ACC112 (cell line): ENCODE data around the gene PCSK6.

Experiments used
- H2AFZ ChIP-seq: fragments of 200-600 bp; sonication (generic); one replicate; pipeline ENCODE4 v1.6.0; 2017; ENCODE audit warnings: antibody characterized with exemption, low read length; ENCODE audit not compliant: unreplicated experiment
- H3K27ac ChIP-seq: fragments of 200-600 bp; sonication (generic); 2 replicates; pipeline ENCODE4 v1.5.1; 2014; ENCODE audit warnings: low read depth, mild to moderate bottlenecking, antibody characterized with exemption, low read length, moderate library complexity
- H3K27me3 ChIP-seq: fragments of 200-600 bp; sonication (generic); 2 replicates; pipeline ENCODE4 v1.6.1; 2014; ENCODE audit warnings: mild to moderate bottlenecking, antibody characterized with exemption, low read length, moderate library complexity, mixed read lengths; ENCODE audit not compliant: insufficient read depth
- H3K36me3 ChIP-seq: fragments of 200-600 bp; sonication (generic); 2 replicates; pipeline ENCODE4 v1.6.1; 2016; ENCODE audit warnings: mild to moderate bottlenecking, antibody characterized with exemption, low read length, moderate library complexity, mixed read lengths; ENCODE audit not compliant: insufficient read depth
- H3K4me1 ChIP-seq: fragments of 200-600 bp; sonication (generic); one replicate; pipeline ENCODE4 v1.6.1; 2016; ENCODE audit warnings: low read length, mixed read lengths; ENCODE audit not compliant: insufficient read depth, unreplicated experiment, control insufficient read depth
- H3K4me3 ChIP-seq: fragments of 200-600 bp; sonication (generic); 2 replicates; pipeline ENCODE4 v1.5.1; 2014; ENCODE audit warnings: mild to moderate bottlenecking, low read depth, low read length
- H3K79me2 ChIP-seq: fragments of 200-600 bp; sonication (generic); one replicate; pipeline ENCODE4 v1.6.0; 2016; ENCODE audit warnings: low read length; ENCODE audit not compliant: control insufficient read depth, unreplicated experiment, insufficient read depth

The PCSK6 gene

GRCh38 chr15:101444807-101445508 is 44.5 kb downstream of the PCSK6 start:
- H3K36me3 ChIP-seq, result no peaks in the 10 kb centered on the region
- H2AFZ ChIP-seq, result no peak overlapping the region
- peaks cover 17% of the 10 kb centered on the region for H3K4me1 ChIP-seq
- no peak overlapping the region for H3K4me3 ChIP-seq
- H3K27ac ChIP-seq, result no peak overlapping the region
- no peaks in the 10 kb centered on the region for H3K79me2 ChIP-seq
- H3K27me3 ChIP-seq, result no peaks in the 10 kb centered on the region

GRCh38 chr15:101444015-101444414 is 45.5 kb downstream of the PCSK6 start:
- peaks cover 22% of the 10 kb centered on the region for H3K4me1 ChIP-seq
- H3K36me3 ChIP-seq, result no peaks in the 10 kb centered on the region

GRCh38 chr15:101442272-101442671 is 47.2 kb downstream of the PCSK6 start:
- Histone ChIP-seq H3K4me1 (peaks cover 25% of the 10 kb centered on the region), H2AFZ (no peak overlapping the region), H3K79me2 (no peaks in the 10 kb centered on the region), H3K36me3 (no peaks in the 10 kb centered on the region), H3K27ac (no peak overlapping the region), H3K27me3 (no peaks in the 10 kb centered on the region), H3K4me3 (no peak overlapping the region)

More at GRCh38 chr15:101444015-101444414, 45.5 kb downstream of the PCSK6 start:
- Histone ChIP-seq H2AFZ (no peak overlapping the region), H3K4me3 (no peak overlapping the region), H3K27ac (no peak overlapping the region), H3K79me2 (no peaks in the 10 kb centered on the region), H3K27me3 (no peaks in the 10 kb centered on the region)

- Histone ChIP-seq H3K27me3 (no peaks in the 10 kb centered on the region), H3K36me3 (no peaks in the 10 kb centered on the region), H2AFZ (no peak overlapping the region), H3K4me1 (peaks cover 21% of the 10 kb centered on the region), H3K4me3 (no peak overlapping the region), H3K27ac (no peak overlapping the region), H3K79me2 (no peaks in the 10 kb centered on the region)
These were observed 47.8 kb downstream of the PCSK6 start for GRCh38 chr15:101441696-101442095.

- Histone ChIP-seq H3K4me1 (peaks cover 17% of the 10 kb centered on the region), H3K27ac (no peak overlapping the region), H3K4me3 (no peak overlapping the region), H3K27me3 (no peaks in the 10 kb centered on the region), H3K79me2 (no peaks in the 10 kb centered on the region), H2AFZ (no peak overlapping the region), H3K36me3 (no peaks in the 10 kb centered on the region)
These were observed 48.5 kb downstream of the PCSK6 start for GRCh38 chr15:101440846-101441590.

- H3K4me1 ChIP-seq, result peaks cover 11% of the 10 kb centered on the region
- H3K27ac ChIP-seq, result no peak overlapping the region; the same call in 1 of the 2 replicates
- H2AFZ ChIP-seq, result peak overlapping the region; percentile 55
- no peaks in the 10 kb centered on the region for H3K36me3 ChIP-seq
- H3K27me3 ChIP-seq, result peaks cover 1% of the 10 kb centered on the region; the same call in 1 of the 2 replicates
- no peaks in the 10 kb centered on the region for H3K79me2 ChIP-seq
- peak overlapping the region; percentile 68 for H3K4me3 ChIP-seq
These were observed 49.6 kb downstream of the PCSK6 start for GRCh38 chr15:101439920-101440319.

GRCh38 chr15:101439285-101439919 is 50.1 kb downstream of the PCSK6 start:
- Histone ChIP-seq H3K4me3 (peak overlapping the region; percentile 68), H3K27ac (no peak overlapping the region; the same call in 1 of the 2 replicates), H3K36me3 (no peaks in the 10 kb centered on the region), H3K79me2 (no peaks in the 10 kb centered on the region), H3K27me3 (peaks cover 5% of the 10 kb centered on the region; the same call in 1 of the 2 replicates), H2AFZ (peak overlapping the region; percentile 55), H3K4me1 (peaks cover 11% of the 10 kb centered on the region)

- Histone ChIP-seq H3K4me3 (peak overlapping the region; percentile 68; the same call in 1 of the 2 replicates), H3K79me2 (no peaks in the 10 kb centered on the region), H3K4me1 (peaks cover 11% of the 10 kb centered on the region), H3K27ac (no peak overlapping the region), H2AFZ (no peak overlapping the region), H3K36me3 (no peaks in the 10 kb centered on the region), H3K27me3 (peaks cover 11% of the 10 kb centered on the region; the same call in 1 of the 2 replicates)
These were observed 50.8 kb downstream of the PCSK6 start for GRCh38 chr15:101438482-101439284.

GRCh38 chr15:101437618-101438481 is 51.7 kb downstream of the PCSK6 start:
- no peak overlapping the region for H3K27ac ChIP-seq
- H3K27me3 ChIP-seq, result peaks cover 14% of the 10 kb centered on the region; the same call in 1 of the 2 replicates
- H3K4me3 ChIP-seq, result no peak overlapping the region
- H3K36me3 ChIP-seq, result no peaks in the 10 kb centered on the region
- H3K4me1 ChIP-seq, result peaks cover 11% of the 10 kb centered on the region
- no peaks in the 10 kb centered on the region for H3K79me2 ChIP-seq
- no peak overlapping the region for H2AFZ ChIP-seq
